C4-2B (cell line): ENCODE measurements around the gene DNAJC11.

ENCODE experiments used
- CTCF ChIP-seq: fragments of 450-650 bp; conservative IDR thresholded peaks from 2 replicates; pipeline ENCODE4 v1.5.1; 2017; ENCODE audit warnings: mild to moderate bottlenecking
- ZFX ChIP-seq: fragments of 450-650 bp; IDR thresholded peaks from 2 replicates; pipeline ENCODE4 v1.6.1; 2017

- TF ChIP-seq CTCF: no peak
- no peak for TF ChIP-seq ZFX
Observed at GRCh38 chr1:6623269-6623965, 78.2 kb downstream of the DNAJC11 start.
